ENCODE measurements around the gene SLC38A3. TPM values are rescaled to one million over a fixed set of nuclear protein-coding genes. Genes with fewer than 3 reads are reported as not detected.

SLC38A3 gene
- total and polyA plus RNA-seq, 2 of the 8 experiments (the other 6 are each of a cell fraction or from before 2014, with no cell fraction given) = 1.2 to 3.7 TPM

- Histone ChIP-seq H3K27ac (ENCODE audit: low read depth, low read length) (peak overlapping the region; percentile 53), H3K79me1 (ENCODE audit: low read depth, low read length) (peaks cover 33% of the 10 kb centered on the region), H3K36me3 (ENCODE audit: control insufficient read depth in 2 of 4, insufficient read depth in 4 of 4, low read length in 3 of 4) (peaks cover 0 to 3% (median 2%) of the 10 kb centered on the region in 4 experiments; a peak in 2 of 8 replicates), H3K56ac (replicated peaks; ENCODE audit: insufficient read length, low read depth, low read length) (no peak overlapping the region), H2AFZ (ENCODE audit: low read length) (no peak overlapping the region), H3K4me2 (ENCODE audit: insufficient read depth in 1 of 2, low read depth in 2 of 2, low read length in 2 of 2) (peak overlapping the region; percentile 56 to 60; a peak in 3 of 4 replicates), H2BK120ac (replicated peaks; ENCODE audit: low read depth, low read length) (peak overlapping the region; percentile 45), H3K23ac (ENCODE audit: insufficient read length) (no peak overlapping the region), H2AK5ac (ENCODE audit: low read depth, low read length) (peak overlapping the region; percentile 54; the same call in 1 of the 2 replicates), H3K9me3 (ENCODE audit: insufficient read depth in 2 of 2, low read depth in 1 of 2, low read length in 1 of 2) (no peaks in the 10 kb centered on the region), H4K20me1 (replicated peaks in 1 of 2; ENCODE audit: control insufficient read depth in 1 of 2, insufficient read depth in 2 of 2, low read length in 2 of 2) (peaks cover 18 to 36% of the 10 kb centered on the region in 2 experiments), H3K14ac (ENCODE audit: insufficient read length) (no peak overlapping the region), H3K4me1 (replicated peaks in 1 of 4; ENCODE audit: control insufficient read depth in 3 of 4, insufficient read depth in 4 of 4, low read length in 3 of 4) (peaks cover 5 to 52% (median 45%) of the 10 kb centered on the region in 4 experiments), H4K5ac (ENCODE audit: insufficient read length, low read depth, low read length) (peak overlapping the region; percentile 73), H3K27me3 (replicated peaks in 1 of 4; ENCODE audit: control insufficient read depth in 3 of 4, extremely low read depth in 1 of 4, insufficient read depth in 3 of 4, low read length in 3 of 4) (no peaks in the 10 kb centered on the region), H2BK5ac (ENCODE audit: low read depth, low read length) (peak overlapping the region; percentile 74), H4K91ac (replicated peaks; ENCODE audit: insufficient read length, low read length) (peak overlapping the region; percentile 29), H3K9ac (replicated peaks in 1 of 4; ENCODE audit: extremely low read depth in 1 of 4, low read depth in 3 of 4, low read length in 3 of 4) (peak overlapping the region in 2 of 4 experiments; percentile 8 to 13; a peak in 2 of 7 replicates), H3K18ac (ENCODE audit: extremely low read depth, low read length) (peak overlapping the region; percentile 92), H3K4me3 (ENCODE audit: extremely low read depth in 1 of 4, insufficient read depth in 2 of 4, low read depth in 3 of 4, low read length in 4 of 4) (peak overlapping the region in 1 of 4 experiments; percentile 27; a peak in 2 of 8 replicates), H3K23me2 (ENCODE audit: low read depth, low read length) (peaks cover 5% of the 10 kb centered on the region; the same call in 1 of the 2 replicates), H2BK12ac (ENCODE audit: low read depth, low read length) (peak overlapping the region; percentile 53), H2BK15ac (ENCODE audit: low read length) (peak overlapping the region; percentile 34; the same call in 1 of the 2 replicates), H2BK20ac (ENCODE audit: low read length) (peak overlapping the region; percentile 11; the same call in 1 of the 2 replicates), H4K8ac (ENCODE audit: extremely low read depth, insufficient read depth, low read length) (peak overlapping the region; percentile 89), H3K4ac (replicated peaks; ENCODE audit: insufficient read length, low read depth, low read length) (peak overlapping the region; percentile 6), H3K79me2 (ENCODE audit: control insufficient read depth in 1 of 2, insufficient read depth in 2 of 2, low read length in 2 of 2) (peaks cover 22 to 91% of the 10 kb centered on the region in 2 experiments)
- CTCF ChIA-PET (ENCODE audit: partially characterized antibody) = interaction anchor here (0.9 to 53.5 kb wide), 5 partner anchors 14 to 124 kb away, joined by 3 to 2149 read pairs (median 121); partner anchors contain the start of genes GNAI2, GNAT1, LSMEM2 and SEMA3B
- POLR2A ChIA-PET (ENCODE audit: partially characterized antibody) = interaction anchor here (0.7 to 3.4 kb wide), 3 partner anchors 14 to 52 kb away, joined by 3 to 14 read pairs (median 4); no protein-coding TSS in a partner anchor
- FAIRE-seq (no peak), DNase-seq (ENCODE audit: low read depth in 1 of 2, low spot score in 2 of 2) (peak in 1 of 2 experiments; percentile 48)
- WGBS, 2 experiments (ENCODE audit: extremely low coverage in 1 of 2, insufficient coverage in 1 of 2, insufficient read length in 1 of 2, insufficient replicate concordance in 2 of 2, low coverage in 1 of 2, low lambda C conversion rate in 2 of 2, missing lambda C conversion rate in 1 of 2) = 83% methylated on average over 16 of the region's 16 CpGs; no CpG with 5 or more reads in 1 of the 2 experiments
- TF ChIP-seq HDAC2 (IDR thresholded peaks at IDR 0.05; ENCODE audit: borderline replicate concordance in 1 of 2, low read depth in 2 of 2, low read length in 2 of 2) (no peak), GABPA (IDR thresholded peaks at IDR 0.05; ENCODE audit: borderline replicate concordance, insufficient read depth, low read length) (no peak), ASH2L (IDR thresholded peaks at IDR 0.05; ENCODE audit: low read length) (no peak), NRF1 (IDR thresholded peaks at IDR 0.05; ENCODE audit: low read depth, low read length) (no peak), TCF12 (IDR thresholded peaks at IDR 0.05; ENCODE audit: low read depth, low read length) (no peak), YY1 (IDR thresholded peaks at IDR 0.05; ENCODE audit: low read depth, low read length) (no peak), USF2 (IDR thresholded peaks at IDR 0.05; ENCODE audit: low read length) (no peak), POLR2AphosphoS5 (IDR thresholded peaks at IDR 0.05; ENCODE audit: low read depth, low read length) (no peak), SAP30 (IDR thresholded peaks at IDR 0.05; ENCODE audit: insufficient read depth, insufficient replicate concordance, low read length) (no peak)
Observed at GRCh38 chr3:50245251-50245745, 40.2 kb downstream of the SLC38A3 start.

All from H1 (cell line).